K562 treated with DMSO at 1 percent for 12 hours (cell line): Measurements from ENCODE around the gene TMEM200B. TPM values are rescaled to one million over a fixed set of nuclear protein-coding genes. Genes with fewer than 3 reads are reported as not detected.

Source experiments
- total RNA-seq: library from RNA; unstranded; fragments of 300-600 nt; gene quantifications from 2 replicates; pipeline ENCODE4 v1.2.3, GENCODE V29; 2022; ENCODE audit not compliant: insufficient read depth

The TMEM200B gene
- 0.38 TPM in 1 of 2 replicates, not detected in the other for total RNA-seq

GRCh38 chr1:29123887-29124365, at the start of gene TMEM200B:
TSS of gene TMEM200B (minus strand) at chr1:29123903. CDS start at chr1:29121828, 2,075 bp downstream.

Other genes with a start within 250 kb of the TMEM200B start
- gene EPB41, start 209.3 kb downstream of the TMEM200B start, total RNA-seq: 62.6 and 191 TPM in 2 replicates
- gene SRSF4, start 58.0 kb upstream of the TMEM200B start, total RNA-seq: 48.1 and 109 TPM in 2 replicates
- 20.4 and 30.7 TPM in 2 replicates for gene MECR, start 107.0 kb upstream of the TMEM200B start, total RNA-seq
- gene PTPRU, start 112.6 kb upstream of the TMEM200B start, total RNA-seq: 3.9 and 7.9 TPM in 2 replicates